IMR-90 (cell line): Measurements from ENCODE around the gene ALG11. TPM values are rescaled to one million over a fixed set of nuclear protein-coding genes. Genes with fewer than 3 reads are reported as not detected.

Experiments used
- ATAC-seq: fragments of 200-7000 bp; cut with Tn5 transposase; 2 replicates; pipeline ENCODE4 v1.9.1; 2020; ENCODE audit warnings: low read depth, mild to moderate bottlenecking, moderate library complexity
- BruUV-seq: library from RNA; stranded (reverse); fragments of 400-500 nt; replicated peaks from 2 replicates; lab custom pipeline; 2021; lab: Mats Ljungman, UMichigan
- CTCF ChIA-PET: fragments of 300-600 bp; formaldehyde crosslinking; extraction: SDS; loops from one replicate; lab custom pipeline; 2021; ENCODE audit warnings: antibody characterized with exemption; lab: Yijun Ruan, JAX
- POLR2A ChIA-PET: fragments of 300-600 bp; sonication (Branson Sonifier 250); formaldehyde crosslinking; loops from one replicate; lab custom pipeline; 2022; ENCODE audit warnings: antibody characterized with exemption; ENCODE audit not compliant: unreplicated experiment; lab: Charles Lee
- DNase-seq: peaks from one replicate; pipeline ENCODE4 v3.0.0; 2013
- H2AFZ ChIP-seq: replicated peaks from 2 replicates; pipeline ENCODE3; 2013; ENCODE audit warnings: low read length, mild to moderate bottlenecking; ENCODE audit not compliant: poor library complexity
- H2AK5ac ChIP-seq: 2 replicates; pipeline ENCODE4 v1.6.1; 2013; ENCODE audit warnings: low read depth, low read length, inconsistent platforms
- H2AK9ac ChIP-seq: replicated peaks from 2 replicates; pipeline ENCODE3; 2013; ENCODE audit warnings: mild to moderate bottlenecking, low read depth, low read length, moderate library complexity; ENCODE audit not compliant: poor library complexity
- H2BK120ac ChIP-seq: 2 replicates; pipeline ENCODE4 v1.6.1; 2013; ENCODE audit warnings: low read depth, low read length, inconsistent platforms
- H2BK15ac ChIP-seq: 3 replicates; pipeline ENCODE4 v1.6.1; 2013; ENCODE audit warnings: low read depth, low read length, inconsistent platforms
- H2BK20ac ChIP-seq: 2 replicates; pipeline ENCODE4 v1.6.1; 2013; ENCODE audit warnings: low read depth, mild to moderate bottlenecking, inconsistent platforms, low read length, moderate library complexity
- H2BK5ac ChIP-seq: 2 replicates; pipeline ENCODE4 v1.6.1; 2013; ENCODE audit warnings: mild to moderate bottlenecking, low read depth, low read length, inconsistent platforms; ENCODE audit not compliant: poor library complexity, severe bottlenecking
- H3K14ac ChIP-seq: replicated peaks from 2 replicates; pipeline ENCODE4 v1.6.1; 2013; ENCODE audit warnings: low read depth, low read length, inconsistent platforms
- H3K18ac ChIP-seq: 2 replicates; pipeline ENCODE4 v1.6.1; 2013; ENCODE audit warnings: low read depth, low read length, control low read depth
- H3K23ac ChIP-seq: 2 replicates; pipeline ENCODE4 v1.6.1; 2013; ENCODE audit warnings: low read depth, low read length, inconsistent platforms
- H3K27ac ChIP-seq: 2 replicates; pipeline ENCODE4 v1.5.1; 2013; ENCODE audit warnings: mild to moderate bottlenecking, control low read depth, low read length; ENCODE audit not compliant: insufficient read depth
- H3K27me3 ChIP-seq: 2 replicates; pipeline ENCODE4 v1.6.1; 2013; ENCODE audit warnings: low read length; ENCODE audit not compliant: control insufficient read depth, insufficient read depth
- H3K36me3 ChIP-seq: 2 replicates; pipeline ENCODE4 v1.6.1; 2013; ENCODE audit warnings: low read length, mixed read lengths; ENCODE audit not compliant: control insufficient read depth, insufficient read depth
- H3K4ac ChIP-seq: 2 replicates; pipeline ENCODE4 v1.6.1; 2013; ENCODE audit warnings: low read depth, low read length, inconsistent platforms
- H3K4me1 ChIP-seq: 2 replicates; pipeline ENCODE4 v1.6.1; 2013; ENCODE audit warnings: low read length, mixed read lengths; ENCODE audit not compliant: control insufficient read depth, insufficient read depth
- H3K4me2 ChIP-seq: 2 replicates; pipeline ENCODE4 v1.6.1; 2013; ENCODE audit warnings: low read depth, mild to moderate bottlenecking, control low read depth, low read length, moderate library complexity
- H3K4me3 ChIP-seq: 2 replicates; pipeline ENCODE4 v1.5.1; 2013; ENCODE audit warnings: low read depth, mild to moderate bottlenecking, control low read depth, low read length, moderate library complexity; ENCODE audit not compliant: insufficient read depth
- H3K56ac ChIP-seq: 2 replicates; pipeline ENCODE4 v1.6.1; 2013; ENCODE audit warnings: low read length, inconsistent platforms; ENCODE audit not compliant: insufficient read depth; ENCODE audit errors: extremely low read depth
- H3K79me1 ChIP-seq, 2 experiments: 2 replicates each; pipeline ENCODE4 v1.6.1; 2013; ENCODE audit warnings: low read length in 2 of 2, inconsistent platforms in 1 of 2, low read depth in 1 of 2
- H3K9ac ChIP-seq: 2 replicates; pipeline ENCODE4 v1.6.1; 2013; ENCODE audit warnings: low read depth, low read length, control low read depth
- H3K9me1 ChIP-seq: 2 replicates; pipeline ENCODE4 v1.6.1; 2013; ENCODE audit warnings: low read length, inconsistent platforms; ENCODE audit not compliant: insufficient read depth
- H3K9me3 ChIP-seq: 2 replicates; pipeline ENCODE4 v1.6.1; 2013; ENCODE audit warnings: low read length; ENCODE audit not compliant: control insufficient read depth, insufficient read depth
- H4K20me1 ChIP-seq: 2 replicates; pipeline ENCODE4 v1.6.1; 2013; ENCODE audit warnings: low read length, inconsistent platforms; ENCODE audit not compliant: insufficient read depth
- H4K5ac ChIP-seq: 2 replicates; pipeline ENCODE4 v1.6.1; 2013; ENCODE audit warnings: mild to moderate bottlenecking, low read depth, low read length, control low read depth
- H4K8ac ChIP-seq, 2 experiments: 2 replicates each; pipeline ENCODE4 v1.6.1; 2013; ENCODE audit warnings: low read depth in 2 of 2, low read length in 2 of 2, control low read depth in 1 of 2, inconsistent platforms in 1 of 2
- H4K91ac ChIP-seq: 2 replicates; pipeline ENCODE4 v1.6.1; 2013; ENCODE audit warnings: low read depth, low read length, inconsistent platforms; ENCODE audit not compliant: insufficient read depth
- CHD1 ChIP-seq: IDR thresholded peaks from 2 replicates; pipeline ENCODE4 v1.6.1; 2012; ENCODE audit warnings: low read depth, low read length, improper control_type of control experiment
- ELK1 ChIP-seq: fragments of 150-350 bp; IDR thresholded peaks from 2 replicates; pipeline ENCODE4 v1.6.1; 2016; ENCODE audit warnings: low read depth, mild to moderate bottlenecking, low read length, moderate library complexity, borderline replicate concordance
- FOS ChIP-seq: fragments of 150-350 bp; IDR thresholded peaks from 2 replicates; pipeline ENCODE4 v1.6.1; 2016; ENCODE audit warnings: low read depth, low read length
- NFE2L2 ChIP-seq: fragments of 150-350 bp; IDR thresholded peaks from 2 replicates; pipeline ENCODE4 v1.6.1; 2016; ENCODE audit warnings: low read depth, mild to moderate bottlenecking, low read length
- POLR2A ChIP-seq: IDR thresholded peaks from 2 replicates; pipeline ENCODE4 v1.6.1; 2012; ENCODE audit warnings: mild to moderate bottlenecking, low read depth, low read length
- SMC3 ChIP-seq: fragments of 150-350 bp; IDR thresholded peaks from 2 replicates; pipeline ENCODE4 v1.6.1; 2016; ENCODE audit warnings: low read depth, mild to moderate bottlenecking, antibody characterized with exemption, low read length, moderate library complexity
- WGBS, 2 experiments: methylation state at CpG; one replicate each; pipeline versions ENCODE4 v1.1.5 to v1.1.7; 2013; ENCODE audit warnings: missing lambda C conversion rate in 2 of 2; ENCODE audit not compliant: insufficient read length in 1 of 2; ENCODE audit errors: extremely low coverage in 2 of 2; 5-methylcytosine and 5-hydroxymethylcytosine counted together
- dilution Hi-C: fragments of 300-500 bp; cut with HindIII; formaldehyde crosslinking; loops from one replicate; pipeline ENCODE4 v1.14.3; 2018; ENCODE audit warnings: low sequenced_read_pairs; ENCODE audit not compliant: unreplicated experiment
- in situ Hi-C: fragments of 300-500 bp; cut with MboI; formaldehyde crosslinking; loops from 3 replicates; pipeline ENCODE4 v1.14.3; 2019; ENCODE audit warnings: low sequenced_read_pairs, inconsistent platforms, mixed read lengths
- intact Hi-C: fragments of 100-400 bp; cut with micrococcal nuclease; formaldehyde crosslinking; loops from 2 replicates; pipeline ENCODE4 v1.10.0; 2022
- polyA plus RNA-seq, 3 experiments: library from polyadenylated mRNA; depleted of rRNA; stranded (reverse); fragments of >200 nt; gene quantifications; 2 replicates each; pipeline ENCODE4 v1.2.3, GENCODE V29; 2012; ENCODE audit warnings: low replicate concordance in 1 of 3
- total RNA-seq: library from RNA; depleted of rRNA; stranded (reverse); fragments of >200 nt; gene quantifications from 2 replicates; pipeline ENCODE4 v1.2.3, GENCODE V29; 2012
- TF ChIP-seq, protein P1 (sequence below): fragments of 150-350 bp; IDR thresholded peaks from 2 replicates; pipeline ENCODE4 v1.6.1; 2017; ENCODE audit warnings: mild to moderate bottlenecking, antibody characterized with exemption, low read length, low read depth
- TF ChIP-seq, protein P2 (sequence below): conservative IDR thresholded peaks from 2 replicates; pipeline ENCODE4 v1.5.1; 2012; ENCODE audit warnings: mild to moderate bottlenecking, low read depth, low read length, improper control_type of control experiment

The ALG11 gene
- total and polyA plus RNA-seq, 2 of the 4 experiments (the other 2 are of a cell fraction): 10.0 to 12.7 TPM

DNA sequence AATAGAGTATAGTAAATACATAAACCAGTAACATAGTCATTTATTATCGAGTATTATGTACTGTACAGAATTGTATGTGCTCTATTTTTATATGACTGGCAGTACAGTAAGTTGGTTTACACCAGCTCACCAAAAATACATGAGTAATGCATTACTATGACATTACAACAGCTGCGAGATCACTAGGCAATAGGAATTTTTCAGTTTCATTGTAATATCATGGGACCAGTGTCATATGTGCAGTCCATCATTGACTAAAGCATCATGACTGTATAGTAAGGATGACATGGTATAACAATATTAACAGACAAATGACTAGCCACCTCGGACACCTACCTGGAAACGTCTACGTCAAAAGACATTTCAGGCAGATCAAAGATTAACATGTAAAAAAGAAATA lies 34.6 kb upstream of the ALG11 start:
- no peak overlapping the region for H2BK120ac ChIP-seq
- ChIA-PET POLR2A (no interaction called here), CTCF (interaction anchor here (0.7 kb wide), 1 partner anchor 15 kb away, joined by 3 read pairs; no protein-coding TSS in a partner anchor)
- H2AFZ ChIP-seq: no peak overlapping the region
- H3K4me3 ChIP-seq: no peak overlapping the region
- no peak overlapping the region for H2AK5ac ChIP-seq
- intact Hi-C loops: no loop called here
- no peak overlapping the region for H3K23ac ChIP-seq
- H3K9me1 ChIP-seq: no peaks in the 10 kb centered on the region
- no peak overlapping the region for H3K4ac ChIP-seq
- peaks cover 3% of the 10 kb centered on the region; the same call in 1 of the 2 replicates for H3K27me3 ChIP-seq
- H2BK20ac ChIP-seq: no peak overlapping the region
- H2BK5ac ChIP-seq: no peak overlapping the region
- no peak overlapping the region for H2AK9ac ChIP-seq
- no peak overlapping the region for H3K4me2 ChIP-seq
- no peaks in the 10 kb centered on the region for H4K20me1 ChIP-seq
- H3K9me3 ChIP-seq: no peaks in the 10 kb centered on the region
- dilution Hi-C loops: no loop called here
- H4K91ac ChIP-seq: no peak overlapping the region
- no peak overlapping the region for H3K18ac ChIP-seq
- no TSS peak for BruUV-seq
- no peak overlapping the region for H4K5ac ChIP-seq
- H4K8ac ChIP-seq: no peak overlapping the region
- no peak for DNase-seq
- H3K4me1 ChIP-seq: peaks cover 2% of the 10 kb centered on the region; the same call in 1 of the 2 replicates
- in situ Hi-C loops: no loop called here
- H3K36me3 ChIP-seq: no peaks in the 10 kb centered on the region
- ATAC-seq: no peak
- no peak overlapping the region for H3K27ac ChIP-seq
- WGBS, 2 experiments: no CpG with 5 or more reads among the region's 5 CpGs
- H3K56ac ChIP-seq: no peak overlapping the region
- no peak overlapping the region for H3K14ac ChIP-seq
- H3K79me1 ChIP-seq: no peaks in the 10 kb centered on the region
- no peak overlapping the region for H2BK15ac ChIP-seq
- TF ChIP-seq, protein P1, sequence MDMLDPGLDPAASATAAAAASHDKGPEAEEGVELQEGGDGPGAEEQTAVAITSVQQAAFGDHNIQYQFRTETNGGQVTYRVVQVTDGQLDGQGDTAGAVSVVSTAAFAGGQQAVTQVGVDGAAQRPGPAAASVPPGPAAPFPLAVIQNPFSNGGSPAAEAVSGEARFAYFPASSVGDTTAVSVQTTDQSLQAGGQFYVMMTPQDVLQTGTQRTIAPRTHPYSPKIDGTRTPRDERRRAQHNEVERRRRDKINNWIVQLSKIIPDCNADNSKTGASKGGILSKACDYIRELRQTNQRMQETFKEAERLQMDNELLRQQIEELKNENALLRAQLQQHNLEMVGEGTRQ: no peak
- TF ChIP-seq FOS: no peak
- TF ChIP-seq POLR2A: no peak
- no peak for TF ChIP-seq NFE2L2
- no peak for TF ChIP-seq SMC3
- TF ChIP-seq ELK1: no peak
- TF ChIP-seq, protein P2, sequence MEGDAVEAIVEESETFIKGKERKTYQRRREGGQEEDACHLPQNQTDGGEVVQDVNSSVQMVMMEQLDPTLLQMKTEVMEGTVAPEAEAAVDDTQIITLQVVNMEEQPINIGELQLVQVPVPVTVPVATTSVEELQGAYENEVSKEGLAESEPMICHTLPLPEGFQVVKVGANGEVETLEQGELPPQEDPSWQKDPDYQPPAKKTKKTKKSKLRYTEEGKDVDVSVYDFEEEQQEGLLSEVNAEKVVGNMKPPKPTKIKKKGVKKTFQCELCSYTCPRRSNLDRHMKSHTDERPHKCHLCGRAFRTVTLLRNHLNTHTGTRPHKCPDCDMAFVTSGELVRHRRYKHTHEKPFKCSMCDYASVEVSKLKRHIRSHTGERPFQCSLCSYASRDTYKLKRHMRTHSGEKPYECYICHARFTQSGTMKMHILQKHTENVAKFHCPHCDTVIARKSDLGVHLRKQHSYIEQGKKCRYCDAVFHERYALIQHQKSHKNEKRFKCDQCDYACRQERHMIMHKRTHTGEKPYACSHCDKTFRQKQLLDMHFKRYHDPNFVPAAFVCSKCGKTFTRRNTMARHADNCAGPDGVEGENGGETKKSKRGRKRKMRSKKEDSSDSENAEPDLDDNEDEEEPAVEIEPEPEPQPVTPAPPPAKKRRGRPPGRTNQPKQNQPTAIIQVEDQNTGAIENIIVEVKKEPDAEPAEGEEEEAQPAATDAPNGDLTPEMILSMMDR: no peak
- no peak for TF ChIP-seq CHD1
- no peak overlapping the region for H3K9ac ChIP-seq
